Astrocyte (in vitro differentiated cells and primary cell): ENCODE data around the gene CEP128.

Experiments
- EZH2 ChIP-seq: IDR thresholded peaks from 2 replicates; pipeline ENCODE4 v1.6.1; 2012; ENCODE audit warnings: mild to moderate bottlenecking, low read length, inconsistent platforms; ENCODE audit not compliant: insufficient read depth
- TF ChIP-seq, protein P1 (sequence below): IDR thresholded peaks from 2 replicates; pipeline ENCODE4 v1.5.1; 2011; ENCODE audit warnings: low read depth, mild to moderate bottlenecking, inconsistent platforms, low read length, moderate library complexity; ENCODE audit not compliant: insufficient read depth

DNA sequence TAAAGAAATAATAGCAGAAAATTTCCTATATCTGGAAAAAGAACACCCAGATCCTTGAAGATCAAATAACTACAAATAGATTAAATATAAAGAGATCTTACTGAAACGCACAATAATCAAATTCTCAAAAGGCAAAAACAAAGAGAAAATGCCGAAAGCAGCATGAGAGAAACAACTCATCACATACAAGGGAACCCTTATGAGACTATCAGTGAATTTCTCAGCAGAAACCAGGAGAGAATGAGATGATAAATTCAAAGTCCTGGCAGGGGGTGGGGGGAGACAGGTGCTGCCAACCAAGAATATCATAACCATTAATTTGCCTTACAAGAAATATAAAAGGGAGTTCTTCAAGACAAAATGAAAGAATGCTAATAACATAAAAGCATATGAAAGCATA is 73.7 kb downstream of the CEP128 start:
- TF ChIP-seq EZH2 = no peak
- TF ChIP-seq, protein P1, sequence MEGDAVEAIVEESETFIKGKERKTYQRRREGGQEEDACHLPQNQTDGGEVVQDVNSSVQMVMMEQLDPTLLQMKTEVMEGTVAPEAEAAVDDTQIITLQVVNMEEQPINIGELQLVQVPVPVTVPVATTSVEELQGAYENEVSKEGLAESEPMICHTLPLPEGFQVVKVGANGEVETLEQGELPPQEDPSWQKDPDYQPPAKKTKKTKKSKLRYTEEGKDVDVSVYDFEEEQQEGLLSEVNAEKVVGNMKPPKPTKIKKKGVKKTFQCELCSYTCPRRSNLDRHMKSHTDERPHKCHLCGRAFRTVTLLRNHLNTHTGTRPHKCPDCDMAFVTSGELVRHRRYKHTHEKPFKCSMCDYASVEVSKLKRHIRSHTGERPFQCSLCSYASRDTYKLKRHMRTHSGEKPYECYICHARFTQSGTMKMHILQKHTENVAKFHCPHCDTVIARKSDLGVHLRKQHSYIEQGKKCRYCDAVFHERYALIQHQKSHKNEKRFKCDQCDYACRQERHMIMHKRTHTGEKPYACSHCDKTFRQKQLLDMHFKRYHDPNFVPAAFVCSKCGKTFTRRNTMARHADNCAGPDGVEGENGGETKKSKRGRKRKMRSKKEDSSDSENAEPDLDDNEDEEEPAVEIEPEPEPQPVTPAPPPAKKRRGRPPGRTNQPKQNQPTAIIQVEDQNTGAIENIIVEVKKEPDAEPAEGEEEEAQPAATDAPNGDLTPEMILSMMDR = no peak
